Stomach (tissue), 9 donors: ENCODE data around the gene CTNNA3. TPM values are rescaled to one million over a fixed set of nuclear protein-coding genes. Genes with fewer than 3 reads are reported as not detected.

ENCODE experiments used
- DNase-seq, 2 donors: peaks; one replicate each; pipeline versions ENCODE4 v3.0.0 to v3.0.0-alpha.2; 2013 to 2019
- H3K27ac ChIP-seq, 5 donors: fragments of 200-600 bp in 4 of 5; sonication (generic) in 4 of 5; one replicate each; pipeline ENCODE4 v1.5.1; 2013 to 2019; ENCODE audit warnings: mild to moderate bottlenecking in 1 of 5, moderate library complexity in 1 of 5
- H3K27me3 ChIP-seq, 3 donors: fragments of 200-600 bp; sonication (generic); one replicate each; pipeline ENCODE4 v1.5.1; 2017 to 2019; ENCODE audit warnings: mixed run types in 1 of 3
- H3K36me3 ChIP-seq, 4 donors: fragments of 200-600 bp; sonication (generic); 1 replicate in 3 of 4; 2 replicates in 1 of 4; pipeline ENCODE4 v1.5.1; 2016 to 2019
- H3K4me1 ChIP-seq, 4 donors: fragments of 200-600 bp; sonication (generic); one replicate each; pipeline ENCODE4 v1.5.1; 2016 to 2019
- H3K4me3 ChIP-seq, 4 donors: fragments of 200-600 bp; sonication (generic) in 3 of 4; one replicate each; pipeline ENCODE4 v1.5.1; 2016 to 2019; ENCODE audit warnings: mild to moderate bottlenecking in 1 of 4
- H3K9me3 ChIP-seq, 4 donors: fragments of 200-600 bp; sonication (generic); one replicate each; pipeline ENCODE4 v1.5.1; 2016 to 2019
- CTCF ChIP-seq, 7 experiments: fragments of 450-650 bp in 4 of 7; fragments of 200-600 bp in 3 of 7; sonication (generic) in 3 of 7; IDR thresholded peaks; one replicate each; pipeline ENCODE4 v1.5.1; 2016 to 2019; ENCODE audit warnings: antibody characterized with exemption in 7 of 7, control low read depth in 2 of 7, mild to moderate bottlenecking in 1 of 7
- EP300 ChIP-seq: sonication (generic); formaldehyde crosslinking; IDR thresholded peaks from one replicate; pipeline ENCODE4 v1.6.1; 2017; ENCODE audit warnings: antibody characterized with exemption
- POLR2A ChIP-seq, 4 donors: fragments of 450-650 bp; IDR thresholded peaks; one replicate each; pipeline ENCODE4 v1.6.1; 2016; ENCODE audit warnings: antibody characterized with exemption in 4 of 4, control low read depth in 2 of 4, mild to moderate bottlenecking in 1 of 4, moderate library complexity in 1 of 4
- POLR2AphosphoS5 ChIP-seq, 3 donors: sonication (generic); formaldehyde crosslinking; IDR thresholded peaks; one replicate each; pipeline ENCODE4 v1.6.1; 2016; ENCODE audit warnings: antibody characterized with exemption in 3 of 3
- WGBS, 5 donors: extraction: QIAGEN DNeasy Blood & Tissue Kit in 3 of 5; methylation state at CpG; one replicate each; pipeline versions ENCODE4 v1.1.5 to v1.1.7; 2013 to 2018; 5-methylcytosine and 5-hydroxymethylcytosine counted together
- intact Hi-C: fragments of 100-400 bp; cut with DNase I; formaldehyde crosslinking; loops from one replicate; pipeline ENCODE4 v1.15.1; 2023; ENCODE audit warnings: low total_unique reads
- polyA plus RNA-seq, 3 donors: library from polyadenylated mRNA; stranded (reverse); fragments of 200-250 nt; gene quantifications; one replicate each; pipeline ENCODE4 v1.2.3, GENCODE V29; 2013
- total RNA-seq, 5 donors: library from RNA; depleted of rRNA; stranded (reverse); fragments of >200 nt; gene quantifications; one replicate each; pipeline versions ENCODE4 v1.1.0 to v1.2.3, GENCODE V29; 2014 to 2016
- donor health status: healthy with polysubstance abuse.
- donor health status: Bipolar disorder and iron deficiency.
- donor health status: healthy.

The CTNNA3 gene
- total and polyA plus RNA-seq, 8 donors: 0.14 to 46.1 (median 12.9) TPM; not detected in 2

DNA sequence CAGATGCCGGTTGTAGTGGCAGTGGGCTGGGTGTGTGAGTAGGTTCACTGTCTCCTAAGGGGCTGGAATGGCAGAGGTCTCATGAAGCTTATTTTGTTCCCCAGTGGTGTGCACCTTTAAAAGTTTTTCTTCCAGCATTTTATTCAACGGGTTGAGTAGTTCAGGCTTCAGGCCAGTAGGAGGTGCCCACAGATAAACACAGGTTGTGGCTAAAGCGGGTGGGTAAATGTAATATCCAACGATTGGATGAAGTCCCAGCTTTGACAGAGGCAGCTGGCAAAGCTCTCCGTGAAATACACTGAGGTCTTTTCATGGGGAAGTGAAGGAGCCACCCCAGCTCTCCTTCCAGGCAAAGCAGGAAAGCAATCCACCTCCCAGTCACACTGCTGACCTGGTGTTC, 1109.9 kb downstream of the CTNNA3 start:
- H3K4me3 ChIP-seq: no peak overlapping the region
- no peak for TF ChIP-seq POLR2A (IDR thresholded peaks at IDR 0.05)
- peak in 3 of 7 experiments; percentile 13 to 54 (median 45) for TF ChIP-seq CTCF (IDR thresholded peaks at IDR 0.05)
- H3K36me3 ChIP-seq: no peaks in the 10 kb centered on the region
- no peaks in the 10 kb centered on the region for H3K9me3 ChIP-seq
- DNase-seq: peak; percentile 6 to 48
- intact Hi-C loops: no loop called here
- no peak overlapping the region for H3K27ac ChIP-seq
- no peaks in the 10 kb centered on the region for H3K4me1 ChIP-seq
- WGBS, 5 donors: 19 to 30% (median 23%) methylated on average over 5 of the region's 5 CpGs
- H3K27me3 ChIP-seq: no peaks in the 10 kb centered on the region

DNA sequence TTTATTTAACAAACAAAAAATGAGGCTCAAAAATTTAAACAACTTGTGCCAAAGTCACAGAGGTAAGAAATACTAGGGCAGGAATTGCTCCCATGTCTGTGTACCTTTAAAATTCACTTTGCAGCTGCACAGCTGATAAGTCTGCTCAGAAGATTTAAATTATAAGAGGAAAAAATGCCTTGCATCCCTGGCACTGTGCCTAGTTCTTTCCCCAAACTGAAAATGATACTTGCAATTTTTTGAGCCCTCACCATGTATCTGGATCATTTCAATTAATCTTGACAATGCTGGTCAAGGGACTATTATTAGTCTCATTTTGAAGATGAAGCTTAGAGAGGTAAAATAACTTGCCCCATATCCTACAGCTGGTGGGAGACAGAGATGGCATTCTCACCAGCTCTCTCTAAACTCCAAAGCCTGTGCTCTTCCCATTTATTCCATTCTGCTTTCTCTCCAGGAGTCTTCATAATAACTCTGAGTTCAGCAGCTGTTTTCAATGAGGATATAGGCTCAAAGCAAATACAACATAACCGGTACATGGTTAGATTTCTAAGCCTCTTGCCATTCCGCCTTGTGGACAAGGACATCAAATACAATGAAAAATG, 1120.6 kb downstream of the CTNNA3 start:
- intact Hi-C loops: no loop called here
- no peak for TF ChIP-seq EP300
- TF ChIP-seq POLR2AphosphoS5 (IDR thresholded peaks at IDR 0.05): no peak
- no peak for TF ChIP-seq CTCF (IDR thresholded peaks at IDR 0.05)
- no peak for TF ChIP-seq POLR2A (IDR thresholded peaks at IDR 0.05)
- no peak for DNase-seq
- Histone ChIP-seq H3K36me3 (no peaks in the 10 kb centered on the region), H3K27ac (no peak overlapping the region), H3K9me3 (no peaks in the 10 kb centered on the region), H3K27me3 (no peaks in the 10 kb centered on the region), H3K4me1 (no peaks in the 10 kb centered on the region), H3K4me3 (no peak overlapping the region)
- 79 to 88% (median 83%) methylated on average over 2 of the region's 2 CpGs for WGBS, 5 donors

- H3K36me3 ChIP-seq: no peaks in the 10 kb centered on the region
- H3K9me3 ChIP-seq: no peaks in the 10 kb centered on the region
- whole genome bisulfite sequencing, 5 donors: 24 to 35% (median 32%) methylated on average over 2 of the region's 2 CpGs
- no peak for TF ChIP-seq POLR2A (IDR thresholded peaks at IDR 0.05)
- TF ChIP-seq CTCF (IDR thresholded peaks at IDR 0.05): no peak
- TF ChIP-seq POLR2AphosphoS5 (IDR thresholded peaks at IDR 0.05): no peak
- TF ChIP-seq EP300: no peak
- intact Hi-C loops: no loop called here
- DNase-seq: no peak
- no peak overlapping the region for H3K4me3 ChIP-seq
- no peak overlapping the region for H3K27ac ChIP-seq
- H3K27me3 ChIP-seq: no peaks in the 10 kb centered on the region
- no peaks in the 10 kb centered on the region for H3K4me1 ChIP-seq
These were observed 1123.3 kb downstream of the CTNNA3 start for GRCh38 chr10:66572700-66573099.

DNA sequence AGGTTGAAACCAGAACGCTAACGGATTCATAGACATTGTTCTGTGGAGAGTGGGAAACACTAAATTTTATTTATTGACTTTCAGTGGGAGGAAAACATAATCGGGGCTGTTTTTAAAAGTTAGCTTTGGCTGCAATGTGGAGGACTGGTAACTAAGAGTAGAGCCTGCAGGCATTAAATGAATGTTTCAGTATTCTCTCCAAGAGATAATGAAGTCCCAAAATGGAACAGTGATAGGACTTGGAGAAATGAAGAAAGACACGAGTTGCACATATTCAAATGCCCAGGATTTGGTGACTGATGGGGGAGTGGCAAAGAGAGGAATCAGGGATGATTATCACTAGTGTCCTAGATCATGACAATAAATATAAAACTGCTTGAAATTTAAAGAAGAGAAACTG, 1130.0 kb downstream of the CTNNA3 start:
- no peaks in the 10 kb centered on the region for H3K4me1 ChIP-seq
- no peaks in the 10 kb centered on the region for H3K9me3 ChIP-seq
- no peak overlapping the region for H3K27ac ChIP-seq
- TF ChIP-seq CTCF (IDR thresholded peaks at IDR 0.05): no peak
- no peak for TF ChIP-seq POLR2AphosphoS5 (IDR thresholded peaks at IDR 0.05)
- TF ChIP-seq EP300: no peak
- TF ChIP-seq POLR2A (IDR thresholded peaks at IDR 0.05): no peak
- no peaks in the 10 kb centered on the region for H3K36me3 ChIP-seq
- H3K4me3 ChIP-seq: no peak overlapping the region
- intact Hi-C loops: no loop called here
- WGBS, 5 donors: 71 to 82% (median 76%) methylated on average over 4 of the region's 4 CpGs
- no peak for DNase-seq
- no peaks in the 10 kb centered on the region for H3K27me3 ChIP-seq
